GM19324 (cell line): ENCODE data around the gene FUOM.
"Not testable (repeated sequence)": the region's sequence is repeated elsewhere in the genome, so short reads cannot be mapped to it uniquely, and the experiment has no call there.

ENCODE experiments used
- ATAC-seq: cut with Tn5 transposase; IDR thresholded peaks from one replicate; pipeline ENCODE4 v1.9.1; 2021; ENCODE audit warnings: mild to moderate bottlenecking, moderate library complexity; ENCODE audit not compliant: unreplicated experiment, low FRiP score

The FUOM gene

GRCh38 chr10:133370030-133370786 is 12.4 kb upstream of the FUOM start:
- no peak for ATAC-seq

- ATAC-seq, result no peak
These were observed 10.3 kb upstream of the FUOM start for GRCh38 chr10:133368153-133368552.

GRCh38 chr10:133367461-133367860 is 9.6 kb upstream of the FUOM start:
- ATAC-seq, result not testable (repeated sequence)

- ATAC-seq, result no peak
These were observed 8.9 kb upstream of the FUOM start for GRCh38 chr10:133366751-133367150.

GRCh38 chr10:133366130-133366478 is 8.3 kb upstream of the FUOM start:
- ATAC-seq, result no peak

- ATAC-seq, result no peak
These were observed 7.8 kb upstream of the FUOM start for GRCh38 chr10:133365461-133366129.

- ATAC-seq, result no peak
These were observed 7.0 kb upstream of the FUOM start for GRCh38 chr10:133364645-133365431.

GRCh38 chr10:133362846-133363245 is 5.0 kb upstream of the FUOM start:
- ATAC-seq, result no peak

- ATAC-seq, result no peak
These were observed 4.1 kb upstream of the FUOM start for GRCh38 chr10:133361773-133362441.

- no peak for ATAC-seq
These were observed 3.4 kb upstream of the FUOM start for GRCh38 chr10:133361227-133361626.

GRCh38 chr10:133359972-133360610 is 2.3 kb upstream of the FUOM start:
- no peak for ATAC-seq

- ATAC-seq, result no peak
These were observed 1.7 kb upstream of the FUOM start for GRCh38 chr10:133359554-133359971.

- ATAC-seq, result no peak
These were observed 1.1 kb upstream of the FUOM start for GRCh38 chr10:133358925-133359310.

- ATAC-seq, result no peak
These were observed 524 bp upstream of the FUOM start for GRCh38 chr10:133358162-133358924.

- ATAC-seq, result no peak
These were observed 1.1 kb downstream of the FUOM start for GRCh38 chr10:133356549-133357284.

- no peak for ATAC-seq
These were observed 1.8 kb downstream of the FUOM start for GRCh38 chr10:133355991-133356390.

GRCh38 chr10:133355266-133355665 is 2.6 kb downstream of the FUOM start:
- no peak for ATAC-seq

- ATAC-seq, result no peak
These were observed 3.1 kb downstream of the FUOM start for GRCh38 chr10:133354672-133355240.
